Liver (tissue), 9 donors: Measurements from ENCODE around the gene PPP2R5C. TPM values are rescaled to one million over a fixed set of nuclear protein-coding genes. Genes with fewer than 3 reads are reported as not detected.

Experiments used
- DNase-seq: peaks from one replicate; pipeline ENCODE4 v3.0.0-alpha.2; 2017; ENCODE audit warnings: low spot score
- H3K27ac ChIP-seq, 2 donors: one replicate each; pipeline ENCODE4 v1.7.0; 2013; ENCODE audit warnings: inconsistent platforms in 2 of 2, low read length in 2 of 2, control low read depth in 1 of 2, low read depth in 1 of 2, mild to moderate bottlenecking in 1 of 2
- H3K27me3 ChIP-seq, 4 donors: one replicate each; pipeline versions ENCODE4 v1.6.1 to v1.7.0; 2013; ENCODE audit warnings: low read length in 3 of 4, inconsistent platforms in 1 of 4, mild to moderate bottlenecking in 1 of 4, moderate library complexity in 1 of 4; ENCODE audit not compliant: control insufficient read depth in 4 of 4, insufficient read depth in 4 of 4
- H3K36me3 ChIP-seq, 4 donors: one replicate each; pipeline versions ENCODE4 v1.6.1 to v1.7.0; 2013; ENCODE audit warnings: low read length in 3 of 4, mild to moderate bottlenecking in 3 of 4, low read depth in 1 of 4, moderate library complexity in 1 of 4; ENCODE audit not compliant: control insufficient read depth in 4 of 4, insufficient read depth in 3 of 4
- H3K4me1 ChIP-seq, 4 donors: one replicate each; pipeline versions ENCODE4 v1.6.1 to v1.7.0; 2013; ENCODE audit warnings: low read length in 3 of 4, mild to moderate bottlenecking in 3 of 4, moderate library complexity in 1 of 4; ENCODE audit not compliant: control insufficient read depth in 4 of 4, insufficient read depth in 4 of 4
- H3K4me3 ChIP-seq, 3 donors: one replicate each; pipeline versions ENCODE4 v1.6.1 to v1.7.0; 2013; ENCODE audit warnings: low read length in 3 of 3, control low read depth in 1 of 3, low read depth in 1 of 3, mild to moderate bottlenecking in 1 of 3
- H3K9ac ChIP-seq, 2 donors: one replicate each; pipeline ENCODE4 v1.7.0; 2013; ENCODE audit warnings: low read length in 2 of 2, mild to moderate bottlenecking in 2 of 2, moderate library complexity in 2 of 2, control low read depth in 1 of 2, low read depth in 1 of 2
- H3K9me3 ChIP-seq, 4 donors: one replicate each; pipeline versions ENCODE4 v1.6.1 to v1.7.0; 2013; ENCODE audit warnings: low read length in 3 of 4; ENCODE audit not compliant: control insufficient read depth in 4 of 4
- EGR1 ChIP-seq, 2 donors: IDR thresholded peaks; 2 replicates each; pipeline ENCODE4 v1.6.1; 2016 to 2018; ENCODE audit warnings: antibody characterized with exemption in 2 of 2, low read depth in 2 of 2
- FOXA1 ChIP-seq: IDR thresholded peaks from 2 replicates; pipeline ENCODE4 v1.6.1; 2016; ENCODE audit warnings: antibody characterized with exemption
- FOXA2 ChIP-seq: IDR thresholded peaks from 2 replicates; pipeline ENCODE4 v1.6.1; 2016; ENCODE audit warnings: antibody characterized with exemption
- GABPA ChIP-seq, 2 donors: IDR thresholded peaks in 1 of 2; conservative IDR thresholded peaks in 1 of 2; 2 replicates each; pipeline ENCODE4 v1.6.1; 2016; ENCODE audit warnings: antibody characterized with exemption in 2 of 2, mild to moderate bottlenecking in 1 of 2, moderate library complexity in 1 of 2
- HNF4A ChIP-seq, 2 donors: conservative IDR thresholded peaks; 2 replicates each; pipeline ENCODE4 v1.6.1; 2016; ENCODE audit warnings: antibody characterized with exemption in 2 of 2, mild to moderate bottlenecking in 2 of 2
- HNF4G ChIP-seq: IDR thresholded peaks from 2 replicates; pipeline ENCODE4 v1.6.1; 2016; ENCODE audit warnings: antibody characterized with exemption
- NR2F2 ChIP-seq: IDR thresholded peaks from 2 replicates; pipeline ENCODE4 v1.6.1; 2016; ENCODE audit warnings: antibody characterized with exemption
- RAD21 ChIP-seq, 2 donors: IDR thresholded peaks; 2 replicates each; pipeline ENCODE4 v1.6.1; 2016; ENCODE audit warnings: antibody characterized with exemption in 2 of 2, mild to moderate bottlenecking in 2 of 2
- RXRA ChIP-seq, 2 donors: IDR thresholded peaks; 2 replicates each; pipeline ENCODE4 v1.6.1; 2017 to 2018; ENCODE audit warnings: antibody characterized with exemption in 2 of 2, mild to moderate bottlenecking in 1 of 2
- SP1 ChIP-seq: IDR thresholded peaks from 2 replicates; pipeline ENCODE4 v1.6.1; 2018; ENCODE audit warnings: antibody characterized with exemption, mild to moderate bottlenecking
- TAF1 ChIP-seq: conservative IDR thresholded peaks from 2 replicates; pipeline ENCODE4 v1.6.1; 2016; ENCODE audit warnings: antibody characterized with exemption, mild to moderate bottlenecking
- YY1 ChIP-seq: IDR thresholded peaks from 2 replicates; pipeline ENCODE4 v1.6.1; 2016; ENCODE audit warnings: antibody characterized with exemption, mild to moderate bottlenecking
- WGBS: extraction: QIAGEN DNeasy Blood & Tissue Kit; methylation state at CpG from one replicate; pipeline ENCODE4 v1.1.7; 2013; 5-methylcytosine and 5-hydroxymethylcytosine counted together
- polyA plus RNA-seq, 2 donors: library from polyadenylated mRNA; stranded (reverse) in 1 of 2; unstranded in 1 of 2; fragments of 200-250 nt in 1 of 2; fragments of >200 nt in 1 of 2; fragmentation: Nextera tagmentation in 1 of 2; extraction: Ambion mirVana in 1 of 2; gene quantifications; one replicate each; pipeline versions ENCODE4 v1.2.1 to v1.2.3, GENCODE V29; 2013 to 2015
- total RNA-seq, 2 donors: library from RNA; depleted of rRNA; stranded (reverse); fragments of >200 nt; gene quantifications; one replicate each; pipeline ENCODE4 v1.2.3, GENCODE V29; 2014
- TF ChIP-seq, protein P1 (sequence below): IDR thresholded peaks from 2 replicates; pipeline ENCODE4 v1.6.1; 2016; ENCODE audit warnings: antibody characterized with exemption
- TF ChIP-seq, protein P2 (sequence below): fragments of 150-350 bp; IDR thresholded peaks from 2 replicates; pipeline ENCODE4 v1.5.1; 2017; ENCODE audit warnings: improper control_type of control experiment, low read depth, low read length; ENCODE audit not compliant: missing input control
- TF ChIP-seq, protein P3 (sequence below): IDR thresholded peaks from 2 replicates; pipeline ENCODE4 v1.6.1; 2016; ENCODE audit warnings: antibody characterized with exemption
- TF ChIP-seq, protein P4 (sequence below): IDR thresholded peaks from 2 replicates; pipeline ENCODE4 v1.6.1; 2016; ENCODE audit warnings: antibody characterized with exemption
- donor health status: healthy.
- donor health status: healthy.
- donor health status: healthy.
- donor health status: healthy.
- donor health status: healthy.

PPP2R5C gene
- total and polyA plus RNA-seq, 4 donors: 33.5 to 52.3 (median 43.9) TPM

DNA sequence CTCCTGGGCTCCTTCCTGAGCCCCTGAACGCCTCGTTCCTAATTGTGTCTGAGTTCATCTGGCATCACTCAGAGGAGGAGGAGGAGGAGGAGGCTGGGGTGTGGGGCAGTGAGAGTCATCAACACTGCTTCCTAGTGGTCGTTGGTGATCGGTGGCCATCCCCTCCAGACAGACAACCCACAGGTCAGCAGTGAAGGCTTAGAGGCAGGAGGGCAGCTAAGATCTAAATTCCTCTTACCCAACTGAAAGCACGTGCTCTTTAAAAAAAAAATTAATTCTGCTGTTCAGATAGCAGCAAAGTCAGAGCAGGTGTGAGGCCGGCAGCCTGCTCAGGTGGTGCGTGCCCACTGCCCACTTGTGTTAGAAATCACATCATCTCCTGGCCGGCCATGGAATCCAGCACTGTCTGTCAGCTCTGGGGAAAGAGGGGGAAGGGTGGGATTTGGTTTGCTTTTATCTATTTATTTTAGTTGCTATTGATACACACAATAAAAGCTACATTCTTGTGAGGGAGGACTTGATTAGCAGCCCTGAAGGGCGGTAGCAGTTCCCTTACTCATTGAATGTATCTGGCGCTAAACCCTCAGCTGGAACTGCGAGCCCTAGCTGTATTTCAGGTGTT, 46.6 kb downstream of the PPP2R5C start:
- no peak overlapping the region for H3K4me3 ChIP-seq
- H3K27me3 ChIP-seq: no peaks in the 10 kb centered on the region
- TF ChIP-seq TAF1 (no peak), SP1 (no peak), GABPA (IDR thresholded peaks at IDR 0.05 in 1 of 2, conservative IDR thresholded peaks at IDR 0.05 in 1 of 2) (no peak)
- H3K27ac ChIP-seq: peak overlapping the region; percentile 65 to 99
- no peak for DNase-seq
- no peaks in the 10 kb centered on the region for H3K36me3 ChIP-seq
- peaks cover 7 to 24% (median 20%) of the 10 kb centered on the region in 4 donors for H3K4me1 ChIP-seq
- peak overlapping the region in 1 of 2 donors; percentile 98 for H3K9ac ChIP-seq
- H3K9me3 ChIP-seq: no peaks in the 10 kb centered on the region
- 60% methylated on average over 11 of the region's 11 CpGs for WGBS

DNA sequence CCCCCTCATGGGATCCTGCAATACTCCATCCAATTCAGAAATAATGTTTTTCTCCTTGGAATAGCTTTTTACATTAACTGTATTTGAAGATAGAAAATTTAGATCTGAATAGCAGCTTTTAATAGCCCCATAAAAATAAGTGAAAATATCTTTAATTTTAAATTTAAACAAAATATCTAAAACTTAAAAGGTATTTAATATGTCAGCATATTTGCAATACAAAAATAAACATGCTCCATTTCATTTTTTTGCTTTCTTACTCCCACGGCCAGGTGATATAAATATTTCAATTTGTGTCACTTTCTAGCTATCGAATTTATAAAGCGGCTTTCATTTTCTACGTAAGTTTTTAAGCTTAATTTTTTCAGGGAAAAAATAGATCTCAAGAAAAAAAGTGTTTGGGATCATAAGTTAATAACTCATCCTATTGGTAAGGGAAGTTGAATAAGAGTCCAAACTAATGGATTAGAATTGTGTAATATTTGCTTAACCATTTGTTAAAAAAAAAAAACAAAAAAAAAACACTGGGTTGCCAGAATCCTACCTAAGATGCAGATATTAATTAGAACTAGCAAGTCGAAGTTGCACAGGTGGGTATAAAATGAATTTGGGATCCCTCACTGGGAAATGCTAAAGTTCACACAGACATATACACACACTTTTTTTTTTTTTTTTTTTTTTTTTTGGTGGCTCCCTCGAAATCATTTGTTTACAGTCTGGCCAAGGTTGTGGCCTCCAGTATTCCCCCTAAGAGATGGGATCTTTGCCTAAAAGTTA, 47.6 kb downstream of the PPP2R5C start:
- Histone ChIP-seq H3K4me1 (peaks cover 8 to 27% (median 21%) of the 10 kb centered on the region in 4 donors), H3K9me3 (no peaks in the 10 kb centered on the region), H3K9ac (peak overlapping the region; percentile 69 to 98), H3K4me3 (peak overlapping the region; percentile 70 to 83 (median 79)), H3K27me3 (no peaks in the 10 kb centered on the region), H3K27ac (peak overlapping the region; percentile 99), H3K36me3 (no peaks in the 10 kb centered on the region)
- no peak for DNase-seq
- TF ChIP-seq EGR1 (IDR thresholded peaks at IDR 0.05; ENCODE audit: low read depth in 2 of 2): no peak
- TF ChIP-seq TAF1: no peak
- TF ChIP-seq, protein P1, sequence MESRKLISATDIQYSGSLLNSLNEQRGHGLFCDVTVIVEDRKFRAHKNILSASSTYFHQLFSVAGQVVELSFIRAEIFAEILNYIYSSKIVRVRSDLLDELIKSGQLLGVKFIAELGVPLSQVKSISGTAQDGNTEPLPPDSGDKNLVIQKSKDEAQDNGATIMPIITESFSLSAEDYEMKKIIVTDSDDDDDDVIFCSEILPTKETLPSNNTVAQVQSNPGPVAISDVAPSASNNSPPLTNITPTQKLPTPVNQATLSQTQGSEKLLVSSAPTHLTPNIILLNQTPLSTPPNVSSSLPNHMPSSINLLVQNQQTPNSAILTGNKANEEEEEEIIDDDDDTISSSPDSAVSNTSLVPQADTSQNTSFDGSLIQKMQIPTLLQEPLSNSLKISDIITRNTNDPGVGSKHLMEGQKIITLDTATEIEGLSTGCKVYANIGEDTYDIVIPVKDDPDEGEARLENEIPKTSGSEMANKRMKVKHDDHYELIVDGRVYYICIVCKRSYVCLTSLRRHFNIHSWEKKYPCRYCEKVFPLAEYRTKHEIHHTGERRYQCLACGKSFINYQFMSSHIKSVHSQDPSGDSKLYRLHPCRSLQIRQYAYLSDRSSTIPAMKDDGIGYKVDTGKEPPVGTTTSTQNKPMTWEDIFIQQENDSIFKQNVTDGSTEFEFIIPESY: peak; percentile 28
- TF ChIP-seq RXRA (IDR thresholded peaks at IDR 0.05): peak in 1 of 2 donors; percentile 16
- peak; percentile 40 to 41 for TF ChIP-seq HNF4A (conservative IDR thresholded peaks at IDR 0.05)
- WGBS: 22% methylated on average over 6 of the region's 6 CpGs

DNA sequence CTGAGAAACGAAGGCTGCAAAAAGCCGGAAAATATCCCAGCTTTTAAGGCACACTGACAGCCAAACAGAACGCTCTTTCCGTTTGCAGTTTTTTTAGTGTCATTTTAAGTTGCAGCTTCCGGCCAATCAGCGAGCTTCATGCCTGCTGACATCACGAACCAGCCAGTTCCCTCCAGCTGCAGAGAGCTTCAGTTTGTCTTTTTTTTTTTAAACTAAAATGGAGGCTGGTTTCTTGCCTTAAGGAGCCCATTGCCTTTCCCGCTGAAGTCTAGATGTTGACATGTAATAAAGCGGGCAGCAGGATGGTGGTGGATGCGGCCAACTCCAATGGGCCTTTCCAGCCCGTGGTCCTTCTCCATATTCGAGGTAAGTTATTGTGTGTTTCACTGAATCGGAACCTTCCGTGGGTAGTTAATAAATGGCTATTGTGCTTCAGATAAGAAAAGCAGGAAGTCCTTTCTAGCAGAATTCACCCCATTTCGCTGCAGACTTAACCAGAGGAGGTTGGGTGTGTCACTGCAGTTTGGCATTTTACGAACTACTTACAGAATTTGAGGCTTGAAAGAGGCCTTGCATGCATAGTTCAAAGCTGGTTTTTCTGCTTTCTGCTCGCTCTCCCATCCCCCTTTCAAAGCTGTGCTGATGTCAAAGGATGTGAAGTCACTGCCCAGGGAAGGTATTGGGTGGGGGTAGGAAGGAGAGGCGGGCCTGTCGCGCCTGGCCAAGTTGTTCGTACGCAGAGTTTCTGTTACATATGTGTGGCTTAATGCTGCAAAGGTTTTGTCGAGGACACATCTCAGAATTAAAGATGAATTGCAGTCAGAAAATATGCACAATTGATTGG, 48.4 kb downstream of the PPP2R5C start:
- peak; percentile 80 for DNase-seq
- under 1% methylated on average over 23 of the region's 23 CpGs for WGBS
- H3K9ac ChIP-seq: peak overlapping the region; percentile 87 to 98
- H3K9me3 ChIP-seq: no peaks in the 10 kb centered on the region
- H3K36me3 ChIP-seq: peaks cover 0 to 2% (median 0%) of the 10 kb centered on the region in 4 donors
- H3K27me3 ChIP-seq: no peaks in the 10 kb centered on the region
- H3K4me1 ChIP-seq: peaks cover 8 to 30% (median 22%) of the 10 kb centered on the region in 4 donors
- peak overlapping the region; percentile 99 for H3K27ac ChIP-seq
- peak overlapping the region; percentile 70 to 83 (median 79) for H3K4me3 ChIP-seq
- TF ChIP-seq HNF4G (no peak), FOXA1 (no peak), FOXA2 (peak; percentile 11), RAD21 (IDR thresholded peaks at IDR 0.05) (peak; percentile 36 to 62), HNF4A (conservative IDR thresholded peaks at IDR 0.05) (peak; percentile 4 to 16), RXRA (IDR thresholded peaks at IDR 0.05) (peak in 1 of 2 donors; percentile 60), NR2F2 (no peak), SP1 (peak; percentile 58), EGR1 (IDR thresholded peaks at IDR 0.05; ENCODE audit: low read depth in 2 of 2) (no peak), YY1 (peak; percentile 97)
- TF ChIP-seq, protein P2, sequence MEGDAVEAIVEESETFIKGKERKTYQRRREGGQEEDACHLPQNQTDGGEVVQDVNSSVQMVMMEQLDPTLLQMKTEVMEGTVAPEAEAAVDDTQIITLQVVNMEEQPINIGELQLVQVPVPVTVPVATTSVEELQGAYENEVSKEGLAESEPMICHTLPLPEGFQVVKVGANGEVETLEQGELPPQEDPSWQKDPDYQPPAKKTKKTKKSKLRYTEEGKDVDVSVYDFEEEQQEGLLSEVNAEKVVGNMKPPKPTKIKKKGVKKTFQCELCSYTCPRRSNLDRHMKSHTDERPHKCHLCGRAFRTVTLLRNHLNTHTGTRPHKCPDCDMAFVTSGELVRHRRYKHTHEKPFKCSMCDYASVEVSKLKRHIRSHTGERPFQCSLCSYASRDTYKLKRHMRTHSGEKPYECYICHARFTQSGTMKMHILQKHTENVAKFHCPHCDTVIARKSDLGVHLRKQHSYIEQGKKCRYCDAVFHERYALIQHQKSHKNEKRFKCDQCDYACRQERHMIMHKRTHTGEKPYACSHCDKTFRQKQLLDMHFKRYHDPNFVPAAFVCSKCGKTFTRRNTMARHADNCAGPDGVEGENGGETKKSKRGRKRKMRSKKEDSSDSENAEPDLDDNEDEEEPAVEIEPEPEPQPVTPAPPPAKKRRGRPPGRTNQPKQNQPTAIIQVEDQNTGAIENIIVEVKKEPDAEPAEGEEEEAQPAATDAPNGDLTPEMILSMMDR: no peak
- TF ChIP-seq, protein P3, sequence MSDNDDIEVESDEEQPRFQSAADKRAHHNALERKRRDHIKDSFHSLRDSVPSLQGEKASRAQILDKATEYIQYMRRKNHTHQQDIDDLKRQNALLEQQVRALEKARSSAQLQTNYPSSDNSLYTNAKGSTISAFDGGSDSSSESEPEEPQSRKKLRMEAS: peak; percentile 56
- TF ChIP-seq, protein P4, sequence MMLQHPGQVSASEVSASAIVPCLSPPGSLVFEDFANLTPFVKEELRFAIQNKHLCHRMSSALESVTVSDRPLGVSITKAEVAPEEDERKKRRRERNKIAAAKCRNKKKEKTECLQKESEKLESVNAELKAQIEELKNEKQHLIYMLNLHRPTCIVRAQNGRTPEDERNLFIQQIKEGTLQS: no peak
